NCI-H526 (cell line): ENCODE data around the gene DEFB128.

ENCODE experiments used
- DNase-seq, 2 experiments: peaks; one replicate each; lab custom pipeline; 2025; lab: John Stamatoyannopoulos, UW

Gene DEFB128

GRCh38 chr20:152131-152530 lies 37.4 kb downstream of the DEFB128 start:
- DNase-seq, result no peak

GRCh38 chr20:145877-146276 lies 43.6 kb downstream of the DEFB128 start:
- DNase-seq, result peak; percentile 49 to 58

- no peak for DNase-seq
These were observed 47.2 kb downstream of the DEFB128 start, which contains the start of gene DEFB126 for GRCh38 chr20:142290-142689. Gene DEFB126, plus strand, starts transcription at chr20:142590. Its CDS starts 39 bp downstream, at chr20:142629.
